Spleen (tissue), 11 donors: ENCODE measurements around the gene ARMC5. TPM values are rescaled to one million over a fixed set of nuclear protein-coding genes. Genes with fewer than 3 reads are reported as not detected.

Experiments used
- DNase-seq: peaks from one replicate; pipeline ENCODE4 v3.0.0-alpha.2; 2020
- H3K27ac ChIP-seq, 8 donors: fragments of 200-600 bp; sonication (generic) in 7 of 8; 1 replicate in 4 of 8; 2 replicates in 4 of 8; pipeline versions ENCODE4 v1.5.0 to v1.8.0; 2016 to 2021; ENCODE audit warnings: inconsistent platforms in 4 of 8, mild to moderate bottlenecking in 4 of 8, moderate library complexity in 1 of 8
- H3K27me3 ChIP-seq, 7 donors: fragments of 200-600 bp; sonication (generic) in 6 of 7; replicated peaks in 1 of 7; 1 replicate in 4 of 7; 2 replicates in 3 of 7; pipeline versions ENCODE4 v1.5.0 to v1.8.0; 2016 to 2021; ENCODE audit warnings: inconsistent platforms in 3 of 7, mild to moderate bottlenecking in 1 of 7
- H3K36me3 ChIP-seq, 6 donors: fragments of 200-600 bp; sonication (generic) in 5 of 6; 1 replicate in 4 of 6; 2 replicates in 2 of 6; pipeline versions ENCODE4 v1.5.0 to v1.8.0; 2016 to 2021; ENCODE audit warnings: inconsistent platforms in 2 of 6
- H3K4me1 ChIP-seq, 6 donors: fragments of 200-600 bp; sonication (generic) in 5 of 6; 1 replicate in 3 of 6; 2 replicates in 3 of 6; pipeline versions ENCODE4 v1.5.0 to v1.8.0; 2016 to 2021; ENCODE audit warnings: inconsistent platforms in 3 of 6
- H3K4me3 ChIP-seq, 8 donors: fragments of 200-600 bp; sonication (generic) in 7 of 8; 1 replicate in 4 of 8; 2 replicates in 4 of 8; pipeline versions ENCODE4 v1.5.0 to v1.8.0; 2016 to 2021; ENCODE audit warnings: inconsistent platforms in 4 of 8, mild to moderate bottlenecking in 4 of 8, moderate library complexity in 2 of 8
- H3K9me3 ChIP-seq, 8 donors: fragments of 200-600 bp; sonication (generic) in 7 of 8; 1 replicate in 4 of 8; 2 replicates in 4 of 8; pipeline versions ENCODE4 v1.5.0 to v1.8.0; 2016 to 2021; ENCODE audit warnings: inconsistent platforms in 4 of 8
- POLR2A ChIP-seq, 3 donors: fragments of 450-650 bp; IDR thresholded peaks; one replicate each; pipeline ENCODE4 v1.5.1; 2017; ENCODE audit warnings: antibody characterized with exemption in 3 of 3, mild to moderate bottlenecking in 1 of 3
- POLR2AphosphoS5 ChIP-seq, 3 donors: sonication (generic); formaldehyde crosslinking; IDR thresholded peaks; one replicate each; pipeline ENCODE4 v1.5.1; 2017; ENCODE audit warnings: antibody characterized with exemption in 3 of 3
- WGBS, 5 donors: extraction: QIAGEN DNeasy Blood & Tissue Kit in 3 of 5; methylation state at CpG; one replicate each; pipeline versions ENCODE4 v1.1.5 to v1.1.7; 2013 to 2018; 5-methylcytosine and 5-hydroxymethylcytosine counted together
- intact Hi-C: fragments of 100-400 bp; cut with DNase I; formaldehyde crosslinking; loops from one replicate; pipeline ENCODE4 v1.15.0; 2023; ENCODE audit warnings: low total_unique reads
- polyA plus RNA-seq, 3 donors: library from polyadenylated mRNA; stranded (reverse); fragments of 200-250 nt; gene quantifications; one replicate each; pipeline ENCODE4 v1.2.1, GENCODE V29; 2013
- total RNA-seq, 7 donors: library from RNA; depleted of rRNA in 3 of 7; stranded (reverse); fragments of >200 nt in 3 of 7; fragmentation: NEBNext Ultra II Directional in 4 of 7; extraction: Animal tissue kit (Norgen Biotek cat#: 25700) in 4 of 7; gene quantifications; one replicate each; pipeline versions ENCODE4 v1.1.0 to v1.2.1, GENCODE V29; 2016 to 2021
- TF ChIP-seq, protein P1 (sequence below), 11 experiments: fragments of 200-600 bp in 7 of 11; fragments of 450-650 bp in 4 of 11; sonication (generic) in 4 of 11; IDR thresholded peaks in 8 of 11; conservative IDR thresholded peaks in 3 of 11; 1 replicate in 7 of 11; 2 replicates in 4 of 11; pipeline versions ENCODE4 v1.4.0 to v1.8.0; 2016 to 2021; ENCODE audit warnings: antibody characterized with exemption in 11 of 11, inconsistent platforms in 4 of 11, mild to moderate bottlenecking in 1 of 11
- donor health status: healthy with polysubstance abuse.
- donor health status: DM: no; HTN: no; CAD: no; lungs with moderate emphysema.
- donor health status: DM: no; HTN: no; CAD: no.
- donor health status: Bipolar disorder and iron deficiency.
- donor health status: healthy.
- donor health status: DM: no; HTN: no; CAD: no.
- donor health status: DM: yes; HTN: yes; CAD: no.

Gene ARMC5
- total and polyA plus RNA-seq, 10 donors = 8.8 to 23.5 (median 11.8) TPM

GRCh38 chr16:31428638-31429247, 30.6 kb upstream of the ARMC5 start:
- no peak for DNase-seq
- TF ChIP-seq POLR2AphosphoS5 (IDR thresholded peaks at IDR 0.05) = no peak
- TF ChIP-seq POLR2A (IDR thresholded peaks at IDR 0.05) = no peak
- Histone ChIP-seq H3K4me3 (no peak overlapping the region), H3K27me3 (peaks cover 0 to 12% (median 0%) of the 10 kb centered on the region in 7 donors), H3K4me1 (peaks cover 0 to 13% (median 7%) of the 10 kb centered on the region in 6 donors), H3K27ac (no peak overlapping the region), H3K9me3 (no peaks in the 10 kb centered on the region), H3K36me3 (no peaks in the 10 kb centered on the region)
- intact Hi-C loops = no loop called here
- 84 to 88% (median 86%) methylated on average over 7 of the region's 7 CpGs for WGBS, 5 donors

- DNase-seq = no peak
- TF ChIP-seq POLR2AphosphoS5 (IDR thresholded peaks at IDR 0.05) (no peak), POLR2A (IDR thresholded peaks at IDR 0.05) (no peak)
- TF ChIP-seq, protein P1, sequence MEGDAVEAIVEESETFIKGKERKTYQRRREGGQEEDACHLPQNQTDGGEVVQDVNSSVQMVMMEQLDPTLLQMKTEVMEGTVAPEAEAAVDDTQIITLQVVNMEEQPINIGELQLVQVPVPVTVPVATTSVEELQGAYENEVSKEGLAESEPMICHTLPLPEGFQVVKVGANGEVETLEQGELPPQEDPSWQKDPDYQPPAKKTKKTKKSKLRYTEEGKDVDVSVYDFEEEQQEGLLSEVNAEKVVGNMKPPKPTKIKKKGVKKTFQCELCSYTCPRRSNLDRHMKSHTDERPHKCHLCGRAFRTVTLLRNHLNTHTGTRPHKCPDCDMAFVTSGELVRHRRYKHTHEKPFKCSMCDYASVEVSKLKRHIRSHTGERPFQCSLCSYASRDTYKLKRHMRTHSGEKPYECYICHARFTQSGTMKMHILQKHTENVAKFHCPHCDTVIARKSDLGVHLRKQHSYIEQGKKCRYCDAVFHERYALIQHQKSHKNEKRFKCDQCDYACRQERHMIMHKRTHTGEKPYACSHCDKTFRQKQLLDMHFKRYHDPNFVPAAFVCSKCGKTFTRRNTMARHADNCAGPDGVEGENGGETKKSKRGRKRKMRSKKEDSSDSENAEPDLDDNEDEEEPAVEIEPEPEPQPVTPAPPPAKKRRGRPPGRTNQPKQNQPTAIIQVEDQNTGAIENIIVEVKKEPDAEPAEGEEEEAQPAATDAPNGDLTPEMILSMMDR (IDR thresholded peaks at IDR 0.05 in 8 of 11, conservative IDR thresholded peaks at IDR 0.05 in 3 of 11) = no peak
- Histone ChIP-seq H3K27ac (no peak overlapping the region), H3K9me3 (no peaks in the 10 kb centered on the region), H3K4me3 (no peak overlapping the region), H3K4me1 (peaks cover 0 to 13% (median 7%) of the 10 kb centered on the region in 6 donors), H3K27me3 (peaks cover 0 to 12% (median 0%) of the 10 kb centered on the region in 7 donors), H3K36me3 (no peaks in the 10 kb centered on the region)
- 12 to 45% (median 29%) methylated on average over 1 of the region's 1 CpG for WGBS, 5 donors
- intact Hi-C loops = no loop called here
These were observed 30.0 kb upstream of the ARMC5 start for GRCh38 chr16:31429314-31429713.

- H3K36me3 ChIP-seq = no peaks in the 10 kb centered on the region
- no peak overlapping the region for H3K4me3 ChIP-seq
- H3K27me3 ChIP-seq = peaks cover 0 to 12% (median 0%) of the 10 kb centered on the region in 7 donors
- H3K27ac ChIP-seq = no peak overlapping the region
- no peak for TF ChIP-seq POLR2AphosphoS5 (IDR thresholded peaks at IDR 0.05)
- no peak for TF ChIP-seq POLR2A (IDR thresholded peaks at IDR 0.05)
- TF ChIP-seq, protein P1 (IDR thresholded peaks at IDR 0.05 in 8 of 11, conservative IDR thresholded peaks at IDR 0.05 in 3 of 11) = no peak
- WGBS, 5 donors = 83 to 94% (median 91%) methylated on average over 3 of the region's 3 CpGs
- H3K9me3 ChIP-seq = no peaks in the 10 kb centered on the region
- peaks cover 0 to 13% (median 7%) of the 10 kb centered on the region in 6 donors for H3K4me1 ChIP-seq
- intact Hi-C loops = no loop called here
- DNase-seq = no peak
These were observed 29.5 kb upstream of the ARMC5 start for GRCh38 chr16:31429796-31430195.

DNA sequence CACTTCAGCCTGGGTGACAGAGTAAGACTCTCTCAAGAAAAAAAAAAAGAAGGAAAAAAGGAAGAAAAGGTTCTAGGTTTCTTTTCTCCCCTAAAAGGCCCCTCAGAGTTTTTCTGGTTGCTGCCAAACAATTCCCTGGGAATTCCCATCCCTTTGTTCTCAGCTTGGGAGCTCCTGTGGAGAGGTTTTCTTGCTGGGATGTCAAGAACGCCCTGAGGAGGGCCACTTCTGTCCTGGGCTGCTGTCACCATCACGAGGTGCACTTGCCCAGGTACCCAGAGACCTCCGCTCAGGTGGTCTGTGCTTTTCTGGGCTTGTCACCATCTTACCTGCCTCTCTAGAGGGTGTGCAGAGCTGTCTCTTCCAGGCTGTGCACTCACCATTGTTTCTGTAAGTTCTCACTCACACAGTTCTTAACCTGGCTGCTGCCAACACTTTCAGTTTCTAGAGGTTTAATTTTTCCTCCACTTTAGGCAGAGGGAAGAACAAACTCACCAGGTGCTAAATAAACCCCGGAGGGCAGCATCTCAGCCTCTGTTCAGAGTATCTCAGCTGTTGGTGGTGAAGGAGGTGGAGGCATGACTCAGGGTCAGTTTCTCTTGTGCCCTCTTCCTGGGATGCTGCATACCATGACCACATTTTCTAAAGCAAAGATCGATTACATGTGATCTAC, 28.8 kb upstream of the ARMC5 start:
- no peak overlapping the region for H3K27ac ChIP-seq
- no peak for DNase-seq

More for the DNA sequence above, 28.8 kb upstream of the ARMC5 start:
- WGBS, 5 donors = 52 to 77% (median 71%) methylated on average over 5 of the region's 5 CpGs
- Histone ChIP-seq H3K9me3 (no peaks in the 10 kb centered on the region), H3K4me3 (no peak overlapping the region), H3K36me3 (no peaks in the 10 kb centered on the region), H3K4me1 (peaks cover 0 to 13% (median 7%) of the 10 kb centered on the region in 6 donors), H3K27me3 (peaks cover 0 to 12% (median 0%) of the 10 kb centered on the region in 7 donors)
- TF ChIP-seq POLR2AphosphoS5 (IDR thresholded peaks at IDR 0.05) (no peak), POLR2A (IDR thresholded peaks at IDR 0.05) (no peak)
- TF ChIP-seq, protein P1 (IDR thresholded peaks at IDR 0.05 in 8 of 11, conservative IDR thresholded peaks at IDR 0.05 in 3 of 11) = no peak
- intact Hi-C loops = no loop called here
